Gastrocnemius medialis (tissue), 4 donors: ENCODE results near the gene LDAF1. TPM values are rescaled to one million over a fixed set of nuclear protein-coding genes. Genes with fewer than 3 reads are reported as not detected.
"Not testable (repeated sequence)": the region's sequence is repeated elsewhere in the genome, so short reads cannot be mapped to it uniquely, and the experiment has no call there.

ENCODE experiments used
- ATAC-seq, 2 donors: fragments of 150-250 bp; one replicate each; pipeline ENCODE4 v1.9.1; 2016
- DNase-seq, 2 donors: peaks; one replicate each; pipeline ENCODE4 v3.0.0-alpha.2; 2019
- H3K27ac ChIP-seq, 4 donors: fragments of 200-600 bp; sonication (generic); 1 replicate in 1 of 4; 2 replicates in 3 of 4; pipeline ENCODE4 v1.5.1; 2016 to 2018; ENCODE audit warnings: mild to moderate bottlenecking in 2 of 4, moderate library complexity in 1 of 4
- H3K27me3 ChIP-seq, 3 donors: fragments of 200-600 bp; sonication (generic) in 2 of 3; 1 replicate in 1 of 3; 2 replicates in 2 of 3; pipeline versions ENCODE4 v1.5.1 to v1.6.0; 2016 to 2019; ENCODE audit warnings: mild to moderate bottlenecking in 1 of 3, moderate library complexity in 1 of 3
- H3K36me3 ChIP-seq, 2 donors: fragments of 200-600 bp; sonication (generic) in 1 of 2; one replicate each; pipeline ENCODE4 v1.5.1; 2017 to 2018
- H3K4me1 ChIP-seq, 2 donors: fragments of 200-600 bp; sonication (generic) in 1 of 2; one replicate each; pipeline ENCODE4 v1.5.1; 2016 to 2017; ENCODE audit warnings: mild to moderate bottlenecking in 2 of 2
- H3K4me3 ChIP-seq, 4 donors: fragments of 200-600 bp; sonication (generic) in 3 of 4; 1 replicate in 1 of 4; 2 replicates in 3 of 4; pipeline ENCODE4 v1.5.1; 2016 to 2019; ENCODE audit warnings: mild to moderate bottlenecking in 2 of 4
- H3K9me3 ChIP-seq, 3 donors: fragments of 200-600 bp; sonication (generic) in 2 of 3; 1 replicate in 1 of 3; 2 replicates in 2 of 3; pipeline ENCODE4 v1.5.1; 2016 to 2019
- CTCF ChIP-seq, 5 experiments: fragments of 450-650 bp in 3 of 5; fragments of 200-600 bp in 2 of 5; sonication (generic) in 2 of 5; IDR thresholded peaks in 4 of 5; conservative IDR thresholded peaks in 1 of 5; 1 replicate in 4 of 5; 2 replicates in 1 of 5; pipeline ENCODE4 v1.5.1; 2016 to 2019; ENCODE audit warnings: antibody characterized with exemption in 5 of 5, mild to moderate bottlenecking in 3 of 5, moderate library complexity in 3 of 5
- POLR2A ChIP-seq, 2 donors: fragments of 450-650 bp; IDR thresholded peaks; one replicate each; pipeline ENCODE4 v1.6.1; 2017; ENCODE audit warnings: antibody characterized with exemption in 2 of 2, mild to moderate bottlenecking in 2 of 2, moderate library complexity in 2 of 2
- in situ Hi-C, 4 donors: fragments of 200-750 bp; cut with MboI; loops; one replicate each; pipeline versions ENCODE4 v1.15.0 to v1.8.0; 2017; ENCODE audit warnings: low sequenced_read_pairs in 4 of 4
- intact Hi-C: fragments of 100-400 bp; cut with DNase I; formaldehyde crosslinking; loops from one replicate; pipeline ENCODE4 v1.15.1; 2023; ENCODE audit warnings: low total_unique reads
- total RNA-seq, 4 donors: library from RNA; depleted of rRNA; stranded (reverse); fragments of >200 nt; gene quantifications; one replicate each; pipeline versions ENCODE4 v1.1.0 to v1.2.3, GENCODE V29; 2016

Gene LDAF1
- total RNA-seq, 4 donors from 2014 or later: 19.4 to 70.0 (median 34.3) TPM

DNA sequence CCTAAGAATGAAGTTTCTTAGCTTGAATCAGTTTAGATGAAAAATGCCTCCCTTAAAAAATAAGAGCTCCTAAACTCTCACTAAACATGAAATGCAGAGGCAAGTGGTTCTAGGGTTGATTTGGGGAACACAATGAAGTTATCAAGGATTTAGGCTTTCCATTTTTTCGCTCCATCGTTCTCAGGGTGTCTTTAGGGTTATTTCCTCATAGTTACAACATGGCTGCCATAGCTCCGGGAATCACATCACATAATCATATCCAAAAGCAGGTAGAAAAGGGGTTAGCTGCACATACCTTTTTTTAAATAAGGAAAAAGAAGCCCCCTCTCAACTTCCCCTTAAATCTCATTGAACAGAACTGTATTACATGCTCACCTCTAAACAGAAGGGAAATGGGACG lies 31.5 kb downstream of the LDAF1 start:
- TF ChIP-seq CTCF (IDR thresholded peaks at IDR 0.05 in 4 of 5, conservative IDR thresholded peaks at IDR 0.05 in 1 of 5) (no peak), POLR2A (IDR thresholded peaks at IDR 0.05) (no peak)
- Histone ChIP-seq H3K4me3 (no peak overlapping the region), H3K27ac (no peak overlapping the region), H3K9me3 (no peaks in the 10 kb centered on the region), H3K4me1 (no peaks in the 10 kb centered on the region), H3K36me3 (no peaks in the 10 kb centered on the region), H3K27me3 (peaks cover 0 to 2% (median 0%) of the 10 kb centered on the region in 3 donors)
- DNase-seq (no peak), ATAC-seq (no peak)
- in situ Hi-C loops: loop anchor here in 2 of 4 donors (25.0 kb wide), 2 partner anchors 97 to 1147 kb away; partner anchors contain the start of gene CRYM (in 1 of the 2)
- intact Hi-C loops: no loop called here

- no peak overlapping the region for H3K4me3 ChIP-seq
- no peak for DNase-seq
- peaks cover 0 to 2% (median 0%) of the 10 kb centered on the region in 3 donors for H3K27me3 ChIP-seq
- no peaks in the 10 kb centered on the region for H3K4me1 ChIP-seq
- no peaks in the 10 kb centered on the region for H3K36me3 ChIP-seq
- no peak for ATAC-seq
- in situ Hi-C loops (loop anchor here in 2 of 4 donors (25.0 kb wide), 2 partner anchors 97 to 1147 kb away; partner anchors contain the start of gene CRYM (in 1 of the 2)), intact Hi-C loops (no loop called here)
- H3K27ac ChIP-seq: no peak overlapping the region
- TF ChIP-seq CTCF (IDR thresholded peaks at IDR 0.05 in 4 of 5, conservative IDR thresholded peaks at IDR 0.05 in 1 of 5) (no peak), POLR2A (IDR thresholded peaks at IDR 0.05) (no peak)
- no peaks in the 10 kb centered on the region for H3K9me3 ChIP-seq
Observed at GRCh38 chr16:21190599-21190998, 32.1 kb downstream of the LDAF1 start.

GRCh38 chr16:21192991-21193390 lies 34.5 kb downstream of the LDAF1 start:
- Histone ChIP-seq H3K4me3 (no peak overlapping the region), H3K27ac (no peak overlapping the region), H3K27me3 (peaks cover 0 to 2% (median 0%) of the 10 kb centered on the region in 3 donors), H3K4me1 (no peaks in the 10 kb centered on the region), H3K36me3 (no peaks in the 10 kb centered on the region), H3K9me3 (no peaks in the 10 kb centered on the region)
- DNase-seq (no peak), ATAC-seq (no peak)
- intact Hi-C loops: no loop called here
- in situ Hi-C loops: loop anchor here in 2 of 4 donors (25.0 kb wide), 2 partner anchors 94 to 1144 kb away; partner anchors contain the start of gene CRYM (in 1 of the 2)
- TF ChIP-seq CTCF (IDR thresholded peaks at IDR 0.05 in 4 of 5, conservative IDR thresholded peaks at IDR 0.05 in 1 of 5) (no peak), POLR2A (IDR thresholded peaks at IDR 0.05) (no peak)

DNA sequence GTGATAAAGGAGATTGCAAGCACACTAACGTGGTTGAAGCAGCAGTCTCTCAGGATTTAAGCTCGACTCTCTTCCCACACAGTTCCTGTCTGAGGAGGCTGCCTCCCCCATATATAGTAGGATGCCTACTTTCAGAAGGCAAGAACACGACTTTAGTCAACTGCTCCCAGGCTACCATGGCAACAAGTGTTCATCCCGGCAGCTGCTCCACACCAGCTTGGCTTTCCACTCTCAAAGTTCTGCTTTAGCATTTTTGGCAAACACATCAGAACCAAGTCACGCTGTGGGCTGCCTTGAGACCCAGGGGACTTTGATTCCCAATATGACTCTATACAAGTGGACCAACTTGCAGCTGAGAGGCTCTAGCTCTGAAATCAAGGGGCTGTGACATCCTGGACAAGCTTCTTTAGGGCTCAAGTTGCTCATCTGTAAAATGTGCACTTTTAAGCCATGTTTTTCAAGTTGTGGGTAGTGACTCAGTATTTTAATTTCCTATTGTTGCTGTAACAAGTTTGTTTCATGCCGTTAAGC lies 36.4 kb downstream of the LDAF1 start:
- Histone ChIP-seq H3K4me1 (no peaks in the 10 kb centered on the region), H3K27ac (no peak overlapping the region), H3K36me3 (no peaks in the 10 kb centered on the region), H3K27me3 (peaks cover 0 to 2% (median 0%) of the 10 kb centered on the region in 3 donors), H3K9me3 (no peaks in the 10 kb centered on the region), H3K4me3 (no peak overlapping the region)
- in situ Hi-C loops: loop anchor here in 2 of 4 donors (25.0 kb wide), 2 partner anchors 92 to 1142 kb away; partner anchors contain the start of gene CRYM (in 1 of the 2)
- intact Hi-C loops: no loop called here
- no peak for DNase-seq
- TF ChIP-seq POLR2A (IDR thresholded peaks at IDR 0.05) (no peak), CTCF (IDR thresholded peaks at IDR 0.05 in 4 of 5, conservative IDR thresholded peaks at IDR 0.05 in 1 of 5) (no peak)
- ATAC-seq: no peak

- H3K27ac ChIP-seq, DNase-seq, H3K4me3 ChIP-seq, H3K9me3 ChIP-seq, H3K36me3 ChIP-seq, H3K27me3 ChIP-seq, intact Hi-C loops, H3K4me1 ChIP-seq, ATAC-seq: not testable (repeated sequence)
- in situ Hi-C loops: loop anchor here in 2 of 4 donors (25.0 kb wide), 2 partner anchors 92 to 1142 kb away; partner anchors contain the start of gene CRYM (in 1 of the 2)
Observed at GRCh38 chr16:21195330-21195729, 36.9 kb downstream of the LDAF1 start.
